Stimulated activated CD8-positive, alpha-beta memory T cell treated with anti-CD3 and anti-CD28 coated beads, Interleukin-15, amount 100 ng/mL, for 4 hours (primary cell): Measurements from ENCODE around the gene SESN3.
"Not testable (repeated sequence)": the region's sequence is repeated elsewhere in the genome, so short reads cannot be mapped to it uniquely, and the experiment has no call there.

Source experiments
- DNase-seq, 2 donors: peaks; one replicate each; pipeline ENCODE4 v3.0.0-alpha.2; 2020; ENCODE audit warnings: low read depth in 2 of 2

The SESN3 gene, protein sequence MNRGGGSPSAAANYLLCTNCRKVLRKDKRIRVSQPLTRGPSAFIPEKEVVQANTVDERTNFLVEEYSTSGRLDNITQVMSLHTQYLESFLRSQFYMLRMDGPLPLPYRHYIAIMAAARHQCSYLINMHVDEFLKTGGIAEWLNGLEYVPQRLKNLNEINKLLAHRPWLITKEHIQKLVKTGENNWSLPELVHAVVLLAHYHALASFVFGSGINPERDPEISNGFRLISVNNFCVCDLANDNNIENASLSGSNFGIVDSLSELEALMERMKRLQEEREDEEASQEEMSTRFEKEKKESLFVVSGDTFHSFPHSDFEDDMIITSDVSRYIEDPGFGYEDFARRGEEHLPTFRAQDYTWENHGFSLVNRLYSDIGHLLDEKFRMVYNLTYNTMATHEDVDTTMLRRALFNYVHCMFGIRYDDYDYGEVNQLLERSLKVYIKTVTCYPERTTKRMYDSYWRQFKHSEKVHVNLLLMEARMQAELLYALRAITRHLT

DNA sequence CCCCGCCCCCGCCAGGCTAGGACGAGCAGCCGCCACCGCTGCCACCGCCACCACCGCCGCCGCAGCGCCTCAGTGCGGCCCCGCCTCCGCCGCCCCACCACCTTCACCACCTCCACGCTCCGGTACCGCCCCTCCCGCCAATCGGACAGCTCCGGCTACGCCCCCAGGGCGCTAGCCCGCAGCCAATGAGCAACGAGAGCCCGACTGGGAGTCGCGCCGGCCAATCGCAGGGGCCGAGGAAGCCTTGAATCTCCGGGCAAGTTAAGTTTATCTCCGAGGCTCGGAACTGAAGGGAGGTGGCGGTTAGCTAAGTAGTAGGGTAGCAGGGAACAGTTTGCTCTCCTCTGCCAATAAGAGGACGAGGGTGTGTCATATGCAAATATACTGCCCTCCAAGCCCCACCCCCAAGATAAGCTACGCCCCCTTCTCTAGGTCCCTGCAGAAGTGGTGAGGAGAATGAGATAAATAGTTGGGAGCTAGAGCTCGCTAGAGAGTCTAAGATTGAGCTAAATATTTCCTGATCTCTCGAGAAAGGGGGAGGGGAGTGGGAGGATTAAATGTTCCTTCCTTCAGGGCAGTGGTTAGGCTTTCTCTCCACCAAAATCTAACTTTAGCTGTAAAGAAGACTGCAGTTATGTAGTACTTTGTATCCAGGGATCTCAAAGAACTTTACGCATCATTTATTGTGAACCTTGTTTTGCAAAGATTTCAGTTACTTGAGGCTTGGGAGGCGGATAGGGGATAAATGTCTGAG, at the start of gene SESN3:
TSS of gene SESN3 (minus strand) at position 76 of the 754 bp plus-strand sequence. CDS start 342 bp downstream, outside the sequence.
- peak; percentile 97 to 98 for DNase-seq

DNA sequence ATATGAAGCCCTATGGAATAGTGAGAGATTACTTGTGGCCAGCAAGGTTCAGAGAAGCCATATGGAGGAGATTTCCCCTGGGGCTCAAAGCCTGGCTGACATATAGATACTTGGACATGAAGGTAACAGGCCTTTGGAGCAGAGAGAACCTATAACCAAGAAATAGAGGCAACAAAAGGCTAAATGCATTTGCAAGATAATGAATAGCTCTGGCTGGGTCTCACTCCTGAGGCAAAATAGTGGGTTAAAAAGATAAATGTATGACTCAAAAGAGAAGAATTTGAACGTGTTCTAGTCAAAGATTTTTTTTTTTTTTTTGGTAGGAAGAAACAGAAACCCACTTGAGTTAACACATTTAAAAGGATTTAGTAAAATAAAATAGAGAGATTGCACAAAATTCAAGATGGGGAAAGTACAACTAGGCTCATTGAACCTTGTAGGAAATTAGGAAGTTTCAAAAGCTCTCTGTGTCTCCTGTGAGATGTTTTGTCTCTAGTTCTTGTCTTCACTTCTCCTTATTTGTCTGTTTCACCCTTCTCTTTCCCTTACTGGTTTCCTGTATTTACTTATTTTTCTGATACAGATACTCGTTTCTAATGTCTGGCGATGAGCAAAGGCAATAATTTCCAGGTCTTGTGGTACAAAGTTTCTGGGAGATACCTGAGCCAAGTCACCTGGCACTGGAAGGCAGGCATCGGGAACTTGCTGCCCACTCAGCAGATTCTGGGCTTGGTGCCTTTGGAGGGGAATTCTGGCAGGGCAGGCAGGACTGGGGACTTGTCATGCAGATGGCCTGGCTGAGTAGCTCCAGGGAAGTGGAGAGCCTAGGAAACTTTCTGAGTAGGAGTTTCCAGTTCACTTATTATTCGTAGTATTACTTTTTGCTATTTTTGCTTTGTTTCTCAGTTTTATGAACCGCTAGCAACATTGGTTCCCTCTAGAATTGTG, 49.2 kb upstream of the SESN3 start:
- DNase-seq, result no peak

DNA sequence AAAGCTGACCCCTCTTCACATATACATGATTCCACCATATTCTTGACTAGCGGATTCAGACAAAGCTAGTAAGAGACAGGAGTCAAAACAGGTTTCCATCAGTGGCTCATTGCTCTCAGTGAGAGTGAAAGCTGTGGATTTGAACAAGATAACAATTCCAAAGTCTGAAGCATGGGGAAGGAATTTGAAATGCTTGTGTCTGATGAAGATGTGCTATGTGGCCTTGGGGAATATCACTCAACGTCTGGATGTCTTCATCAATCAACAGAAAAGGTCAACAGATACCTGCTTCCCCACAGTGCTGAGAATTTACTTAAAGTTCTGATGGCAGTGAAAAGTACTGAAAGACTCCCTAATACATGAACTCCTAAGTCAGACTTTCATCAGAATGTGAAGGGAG, 46.9 kb upstream of the SESN3 start:
- DNase-seq, result no peak

DNA sequence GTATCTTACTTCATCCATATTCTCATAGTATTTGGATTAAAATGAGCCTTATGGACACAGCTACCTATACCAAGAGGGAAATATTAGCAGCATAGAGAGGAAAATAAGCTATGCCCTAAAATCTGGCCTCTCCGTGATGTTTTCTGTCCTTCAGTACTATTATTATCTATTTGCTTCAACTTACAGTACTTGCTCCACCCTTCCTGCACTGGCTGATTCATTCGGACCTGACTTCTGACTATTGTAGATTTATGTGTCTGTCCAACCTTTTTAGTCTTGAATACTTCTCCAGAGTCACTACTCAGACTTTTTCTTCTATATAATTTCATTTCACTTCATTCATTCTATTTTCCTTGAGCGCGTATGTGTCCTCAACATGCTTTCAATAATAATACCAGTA, 45.1 kb upstream of the SESN3 start:
- DNase-seq, result no peak

DNA sequence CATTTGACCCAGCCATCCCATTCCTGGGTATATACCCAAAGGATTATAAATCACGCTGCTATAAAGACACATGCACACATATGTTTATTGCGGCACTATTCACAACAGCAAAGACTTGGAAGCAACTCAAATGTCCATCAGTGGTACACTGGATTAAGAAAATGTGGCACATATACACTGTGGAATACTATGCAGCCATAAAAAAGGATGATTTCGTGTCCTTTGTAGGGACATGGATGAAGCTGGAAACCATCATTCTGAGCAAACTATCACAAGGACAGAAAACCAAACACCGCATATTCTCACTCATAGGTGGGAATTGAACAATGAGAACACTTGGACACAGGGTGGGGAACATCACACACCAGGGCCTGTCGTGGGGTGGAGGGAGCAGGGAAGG, 42.6 kb upstream of the SESN3 start:
- not testable (repeated sequence) for DNase-seq

DNA sequence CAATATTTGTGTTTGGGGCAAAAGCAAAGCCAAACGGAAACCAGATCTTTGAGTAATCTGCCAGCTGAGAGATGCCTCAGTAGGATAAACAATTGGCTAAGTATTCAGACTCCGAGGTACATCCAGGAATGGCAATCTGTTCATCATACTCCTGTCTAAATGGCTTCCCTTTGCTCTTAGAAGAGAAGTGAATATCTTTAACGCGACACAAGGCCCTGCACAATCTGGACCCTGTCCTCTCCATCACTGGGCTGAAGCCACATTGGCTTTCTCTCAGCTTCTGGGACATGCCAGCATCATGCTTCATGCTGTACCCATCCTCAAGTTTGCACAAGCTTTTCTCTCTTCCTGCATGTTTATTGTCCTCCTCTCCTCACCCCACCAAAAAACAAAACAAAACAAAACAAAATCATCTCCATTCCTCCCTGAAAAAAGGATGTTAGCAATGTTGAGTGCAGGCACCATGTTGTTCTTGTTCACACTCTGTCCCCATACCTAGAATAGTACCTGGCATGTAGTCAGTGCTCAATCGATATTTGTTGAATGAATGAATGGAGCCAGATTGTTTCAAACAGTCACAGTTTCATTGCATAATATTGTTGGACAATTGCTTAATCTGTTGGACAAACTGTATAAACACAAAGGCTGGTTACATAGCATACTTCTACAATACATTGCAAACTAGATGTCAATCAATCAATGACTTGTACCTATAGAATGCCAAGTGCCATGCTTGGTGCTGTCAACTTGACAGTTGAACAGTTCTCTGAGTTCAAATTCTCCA, 38.2 kb upstream of the SESN3 start:
- DNase-seq, result no peak

DNA sequence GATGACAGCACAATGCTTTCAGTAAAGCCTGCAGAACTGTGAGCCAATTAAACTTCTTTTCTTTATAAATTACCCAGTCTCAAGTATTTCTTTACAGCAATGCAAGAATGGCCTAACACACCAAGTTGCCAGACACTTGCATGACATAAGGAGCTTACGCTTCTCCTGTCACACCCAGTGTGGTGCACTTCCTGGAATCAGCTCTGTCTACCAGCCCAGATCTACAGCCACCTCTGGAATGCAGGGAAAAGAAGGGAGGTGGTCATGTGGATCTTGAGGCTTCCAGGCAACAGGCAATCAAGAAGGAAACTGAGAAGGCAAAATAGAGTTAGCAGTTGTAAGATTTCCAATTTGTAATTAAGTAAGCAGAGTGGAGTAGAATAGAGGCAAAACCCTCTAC, 37.4 kb upstream of the SESN3 start:
- no peak for DNase-seq

DNA sequence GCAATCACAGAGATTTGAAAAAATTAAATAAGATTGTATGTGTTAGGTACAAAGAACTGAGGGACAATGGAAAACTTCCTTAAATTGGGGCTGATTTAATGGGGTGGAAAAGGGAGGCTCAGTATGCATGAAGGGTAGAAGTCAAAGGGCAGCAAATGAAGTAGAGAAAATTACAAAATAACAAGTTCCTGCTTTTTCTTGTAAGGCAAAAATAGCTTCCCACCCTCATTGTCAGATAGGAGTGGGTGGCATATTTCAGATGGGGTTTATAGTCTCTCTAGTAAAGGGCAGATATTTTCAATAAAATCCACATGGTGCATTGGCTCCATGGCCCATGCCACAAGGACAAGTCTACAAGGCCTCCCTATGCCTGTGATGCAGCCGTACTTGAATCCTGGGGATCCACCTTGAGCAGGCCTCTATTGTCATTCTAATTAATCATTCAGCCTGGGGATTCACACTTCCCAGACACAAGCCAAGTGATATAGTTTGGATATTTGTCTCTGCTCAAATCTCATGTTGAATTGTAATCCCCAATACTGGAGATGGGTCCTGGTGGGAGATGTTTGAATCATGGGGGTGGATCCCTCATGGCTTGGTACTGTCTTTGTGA, 36.7 kb upstream of the SESN3 start:
- no peak for DNase-seq

DNA sequence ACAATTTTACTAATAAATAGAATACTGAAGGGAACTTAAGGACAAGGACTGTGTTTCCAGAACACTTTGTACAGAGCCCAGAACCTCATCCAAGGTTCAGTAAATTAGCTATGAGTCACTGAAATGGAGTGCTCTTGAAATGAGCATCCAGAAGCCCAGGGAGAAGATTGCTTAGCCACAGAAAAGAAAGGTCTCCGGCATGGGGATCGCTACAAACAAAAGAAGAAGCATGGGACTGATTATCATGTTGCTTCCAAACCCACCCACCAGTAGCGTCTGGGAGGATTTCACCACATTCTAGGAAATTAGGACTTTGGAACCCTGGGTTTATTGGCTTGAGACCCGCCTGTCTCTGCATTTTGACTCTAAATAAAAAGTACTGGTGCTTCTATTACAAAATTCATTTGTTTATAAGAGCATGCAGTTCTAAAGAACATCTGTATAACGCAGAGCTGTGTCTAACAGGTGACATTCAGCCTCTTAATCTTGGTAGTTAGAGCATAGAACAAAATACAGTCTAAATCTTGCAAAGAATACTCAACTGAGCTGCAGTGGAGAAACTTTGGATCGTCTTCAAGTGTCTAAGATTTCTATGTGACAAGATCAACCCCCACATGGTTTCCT, 35.9 kb upstream of the SESN3 start:
- DNase-seq, result no peak

DNA sequence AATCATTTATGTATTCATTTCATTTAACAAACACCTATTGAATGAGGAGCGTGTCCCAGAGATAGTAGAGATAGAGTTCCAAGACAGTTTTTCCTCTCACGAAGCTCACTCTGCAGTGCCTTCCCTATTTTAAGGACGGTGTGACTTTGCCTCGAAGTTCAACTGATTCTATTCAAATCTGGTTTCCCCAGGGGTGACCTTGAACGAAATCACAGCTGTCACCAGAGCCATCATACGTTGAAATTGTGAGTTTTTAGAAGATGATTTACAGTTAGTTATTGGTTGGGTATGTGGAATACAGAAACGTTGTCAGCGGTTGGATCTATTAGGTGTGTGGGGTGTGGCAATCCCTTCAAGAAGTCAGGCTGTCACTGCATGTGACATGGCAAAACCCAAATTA, 33.9 kb upstream of the SESN3 start:
- DNase-seq, result no peak

DNA sequence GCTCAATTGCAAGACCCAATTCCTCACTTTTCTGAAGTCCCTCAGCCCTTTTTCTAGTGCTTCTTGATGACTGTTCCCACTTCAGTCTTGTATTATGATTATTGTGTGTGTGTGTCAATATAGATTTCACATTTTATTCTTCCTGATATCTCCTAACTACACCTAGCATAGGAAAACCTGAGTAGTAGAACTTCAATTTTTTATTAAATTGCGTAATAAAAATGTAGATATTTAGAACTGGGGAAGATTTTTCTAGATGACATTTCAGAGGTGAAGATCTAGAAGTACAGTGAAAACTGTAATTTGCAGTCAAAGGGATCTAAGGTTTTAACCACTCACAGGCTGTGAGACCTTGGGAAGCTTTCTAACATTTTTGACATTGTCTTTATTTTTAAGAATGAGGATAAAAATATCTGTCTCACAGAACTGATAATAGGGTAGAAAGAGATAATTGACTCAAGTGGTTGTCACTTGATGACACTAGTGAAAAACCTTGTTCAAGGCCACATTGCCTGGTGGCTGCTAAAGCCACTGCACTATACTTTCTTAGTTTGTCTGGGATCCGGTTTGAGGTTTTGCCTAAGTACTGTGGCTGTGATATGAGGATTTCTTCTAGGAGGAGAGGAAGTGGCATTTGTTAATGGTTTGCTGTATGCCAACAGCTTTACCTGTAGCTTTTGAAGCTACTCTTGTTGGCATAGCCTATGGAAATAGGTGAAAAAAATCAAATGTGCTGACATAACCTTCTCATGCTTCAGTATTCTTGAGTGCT, 32.2 kb upstream of the SESN3 start:
- no peak for DNase-seq

DNA sequence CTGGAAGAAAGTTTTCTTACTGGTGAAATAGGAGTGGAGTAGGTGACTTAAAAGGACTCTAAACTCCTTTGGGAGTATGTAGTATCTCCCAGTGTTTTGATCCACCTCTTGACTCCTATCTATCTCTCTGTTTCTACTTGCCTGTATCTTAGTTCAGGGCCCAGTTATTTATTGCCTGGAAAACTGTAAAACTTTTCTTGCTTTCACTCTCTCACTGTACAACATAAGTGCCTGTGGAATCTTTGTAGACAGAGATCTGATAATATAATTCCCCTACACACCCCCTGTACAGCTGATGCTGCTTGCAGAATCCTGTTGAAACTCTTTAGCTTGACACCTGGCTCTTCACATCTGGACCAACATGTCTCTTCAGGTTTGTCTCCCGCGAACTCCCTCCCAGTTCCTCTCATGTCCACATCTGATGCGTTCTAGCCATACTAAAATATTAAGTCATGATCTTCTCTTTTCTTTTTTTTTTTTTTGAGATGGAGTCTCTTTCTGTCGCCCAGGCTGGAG, 26.5 kb upstream of the SESN3 start:
- DNase-seq, result no peak

DNA sequence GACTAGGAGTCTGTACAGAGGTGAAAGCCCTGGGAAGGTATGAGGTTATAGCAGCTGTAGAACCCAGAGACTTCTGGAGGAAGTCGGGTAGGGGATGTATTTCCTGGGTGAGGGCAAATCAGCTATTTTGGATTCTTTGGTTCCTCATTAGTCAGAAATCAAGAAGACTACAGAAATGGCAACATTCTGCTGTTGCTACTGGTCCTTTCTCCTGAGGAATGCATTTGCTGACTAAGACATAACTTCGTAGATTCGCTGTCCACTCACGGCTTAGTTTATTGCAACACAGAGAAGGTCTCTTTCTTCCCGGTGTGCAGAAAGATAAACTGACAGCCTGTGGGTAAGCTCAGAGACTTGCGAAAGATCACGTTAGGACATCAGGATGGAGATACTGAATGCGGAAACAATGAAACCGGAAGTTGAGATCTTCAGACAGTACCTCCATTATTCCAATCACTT, 25.3 kb upstream of the SESN3 start:
- no peak for DNase-seq

DNA sequence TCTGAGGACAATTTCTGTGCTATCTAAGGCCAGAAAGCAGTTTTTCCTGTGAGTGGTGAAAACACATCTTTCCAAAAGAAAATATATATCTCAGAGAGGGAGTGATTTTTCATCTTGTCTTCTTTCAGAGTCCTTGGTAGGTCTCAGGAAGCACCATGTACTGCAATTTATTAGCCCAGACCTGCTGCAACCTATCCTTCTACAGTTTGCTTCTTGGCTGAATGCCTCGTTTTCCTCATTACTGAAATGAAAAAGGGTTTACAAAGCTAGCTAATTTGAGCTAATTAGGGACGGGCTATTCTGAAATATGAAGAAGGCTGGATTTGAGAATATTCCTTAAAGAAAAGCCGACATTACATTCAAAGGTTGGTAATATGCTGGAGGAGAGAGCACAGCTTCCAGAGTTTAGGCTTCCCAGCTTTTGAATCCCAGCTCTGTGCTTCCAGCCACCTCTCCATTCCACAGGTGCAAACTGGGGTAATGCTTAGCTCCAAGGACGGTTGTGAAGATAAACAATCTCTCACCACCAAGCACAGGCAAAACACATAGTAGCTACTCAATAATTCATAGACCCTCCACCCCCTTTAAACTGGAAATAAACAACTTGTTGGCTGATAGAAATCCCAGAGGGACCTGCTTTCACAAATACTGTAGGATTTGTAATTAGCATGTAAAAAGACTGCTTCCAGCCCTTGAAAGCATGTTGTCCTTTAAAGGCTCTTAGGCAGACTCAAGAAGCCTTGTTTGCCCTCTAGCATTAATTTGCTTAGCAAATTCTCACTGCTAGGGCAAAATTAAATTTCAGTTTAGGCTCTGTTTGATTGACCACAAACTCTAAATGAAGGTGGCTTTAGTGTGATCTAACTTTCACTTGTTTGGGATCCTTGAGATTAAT, 24.5 kb upstream of the SESN3 start:
- DNase-seq, result no peak

DNA sequence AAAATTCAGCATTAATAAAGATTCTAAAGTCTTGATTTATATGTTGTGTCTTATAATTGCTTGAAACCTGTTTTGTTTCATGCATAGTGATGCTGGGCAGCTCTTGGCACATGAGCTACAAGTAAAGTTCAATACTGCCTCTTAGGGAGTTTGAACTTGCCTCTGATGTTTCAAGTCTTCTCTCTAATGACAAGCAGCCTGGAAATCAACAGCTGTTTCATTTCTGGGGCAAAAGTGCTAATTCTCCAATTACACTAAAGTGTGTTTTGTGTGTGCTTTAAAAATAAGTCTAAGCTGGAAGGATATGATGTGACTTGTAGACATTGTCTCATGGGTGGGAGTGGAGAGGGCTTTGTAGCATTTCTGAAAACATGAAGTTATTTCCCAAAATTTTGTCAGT, 23.7 kb upstream of the SESN3 start:
- no peak for DNase-seq

DNA sequence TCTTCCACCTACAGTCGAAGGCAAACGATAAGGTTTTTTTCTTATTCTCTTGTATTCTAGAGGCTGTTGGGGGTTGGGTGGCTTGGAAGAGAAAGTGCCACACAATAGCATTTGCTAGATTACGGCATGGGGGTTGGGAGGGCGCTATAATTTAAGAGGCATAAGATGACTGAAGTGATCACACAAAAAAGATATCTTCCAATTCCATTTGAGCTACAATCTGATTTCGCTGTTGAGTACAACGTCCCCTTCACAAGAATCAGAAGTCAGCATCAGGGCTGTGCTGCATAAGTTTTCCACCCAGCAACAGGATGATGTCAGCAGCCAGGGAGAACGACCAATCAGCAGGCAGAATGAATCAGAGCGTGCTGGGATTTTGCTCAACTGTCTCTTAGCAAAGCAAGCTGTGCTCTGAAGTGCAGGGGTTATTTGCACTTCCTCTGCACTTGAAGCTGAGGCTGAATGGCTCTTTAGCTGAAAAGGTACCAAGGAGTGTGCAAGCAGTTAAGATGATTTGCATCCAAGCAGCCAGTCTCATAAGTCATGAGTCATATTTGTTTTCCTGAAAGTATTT, 23.2 kb upstream of the SESN3 start:
- DNase-seq, result peak; percentile 42 to 74

DNA sequence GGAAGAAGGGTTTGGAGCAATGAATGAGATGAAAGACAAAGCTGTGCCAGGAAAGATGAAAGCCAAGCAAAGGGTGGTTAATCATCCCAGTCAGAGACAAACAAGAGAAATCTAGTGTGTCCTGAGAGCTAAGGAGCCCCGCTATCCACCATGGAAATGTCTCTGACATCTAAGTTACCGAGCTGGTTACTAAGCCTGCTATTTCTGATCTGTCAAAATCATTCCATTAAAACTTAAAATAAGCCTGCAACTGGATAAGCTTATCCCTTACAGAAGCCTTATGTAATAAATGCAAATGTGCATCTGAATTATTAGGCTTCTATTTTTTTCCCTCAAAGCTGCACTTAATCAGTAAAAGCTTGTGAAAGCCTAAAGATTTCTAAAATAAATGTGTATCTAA, 22.1 kb upstream of the SESN3 start:
- no peak for DNase-seq

DNA sequence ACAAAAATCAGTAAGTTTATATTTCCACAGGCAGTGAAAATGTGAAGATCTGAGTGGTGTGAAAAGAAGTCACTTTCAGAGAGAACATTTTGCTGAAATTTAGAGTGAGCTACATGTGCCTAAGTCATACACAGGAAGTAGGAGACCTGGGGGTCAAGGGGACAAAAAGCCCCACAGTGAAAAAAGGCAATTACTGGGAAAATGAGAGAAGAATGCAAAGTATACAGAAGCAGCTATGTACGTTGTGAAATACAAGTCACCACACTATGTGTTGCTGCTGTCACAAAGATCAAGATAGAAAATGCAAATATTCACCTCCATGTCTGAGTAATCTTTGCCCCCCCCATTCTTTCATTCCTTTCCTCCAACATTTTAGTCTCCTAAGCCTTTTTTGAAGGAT, 21.6 kb upstream of the SESN3 start:
- no peak for DNase-seq
